GM19193 (cell line): Measurements from ENCODE around the gene EFHC1.

ENCODE experiments used
- POLR2A ChIP-seq: IDR thresholded peaks from 4 replicates; pipeline ENCODE4 v1.6.1; 2011; ENCODE audit not compliant: insufficient read depth, insufficient read length; ENCODE audit errors: extremely low read depth

EFHC1 gene

DNA sequence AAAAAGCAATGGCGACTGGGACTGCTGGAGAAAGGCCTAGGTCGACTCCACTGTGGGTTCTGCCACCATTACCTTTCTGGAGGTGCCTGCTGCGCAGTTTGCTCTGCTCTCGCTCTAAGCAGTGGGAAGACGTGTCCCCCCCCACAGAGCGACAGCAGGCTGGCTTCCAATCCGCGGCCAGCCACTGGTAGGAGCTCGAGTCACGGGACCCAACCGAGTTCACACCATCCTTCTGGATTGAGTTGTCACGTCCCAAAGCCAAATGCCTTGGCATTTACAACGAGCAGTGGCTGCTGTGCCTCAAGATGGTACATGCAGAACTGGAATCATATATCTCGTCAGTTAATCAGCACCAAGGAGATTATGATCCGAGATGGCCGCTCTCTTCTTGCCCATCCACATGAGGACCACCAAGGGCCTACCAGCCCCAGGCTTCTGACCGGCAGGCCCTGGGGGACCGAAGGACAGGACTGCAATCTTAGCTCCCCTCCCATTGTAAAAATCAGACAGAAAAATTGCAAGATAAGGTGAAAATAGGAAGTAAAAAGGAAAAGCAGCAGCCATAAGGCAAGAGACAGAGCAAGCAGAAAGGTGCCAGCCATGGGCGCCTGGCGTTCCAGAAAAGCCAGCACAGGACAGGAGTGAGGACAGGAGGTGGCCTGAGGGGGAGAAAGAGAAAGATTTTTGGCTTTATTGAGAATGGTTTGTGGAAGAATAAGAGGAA lies 82.3 kb downstream of the EFHC1 start:
- TF ChIP-seq POLR2A: no peak

GRCh38 chr6:52503323-52503747 lies 83.2 kb downstream of the EFHC1 start:
- no peak for TF ChIP-seq POLR2A

- no peak for TF ChIP-seq POLR2A
Observed at GRCh38 chr6:52503851-52504781, 84.0 kb downstream of the EFHC1 start.

GRCh38 chr6:52504782-52505136 lies 84.6 kb downstream of the EFHC1 start:
- no peak for TF ChIP-seq POLR2A

DNA sequence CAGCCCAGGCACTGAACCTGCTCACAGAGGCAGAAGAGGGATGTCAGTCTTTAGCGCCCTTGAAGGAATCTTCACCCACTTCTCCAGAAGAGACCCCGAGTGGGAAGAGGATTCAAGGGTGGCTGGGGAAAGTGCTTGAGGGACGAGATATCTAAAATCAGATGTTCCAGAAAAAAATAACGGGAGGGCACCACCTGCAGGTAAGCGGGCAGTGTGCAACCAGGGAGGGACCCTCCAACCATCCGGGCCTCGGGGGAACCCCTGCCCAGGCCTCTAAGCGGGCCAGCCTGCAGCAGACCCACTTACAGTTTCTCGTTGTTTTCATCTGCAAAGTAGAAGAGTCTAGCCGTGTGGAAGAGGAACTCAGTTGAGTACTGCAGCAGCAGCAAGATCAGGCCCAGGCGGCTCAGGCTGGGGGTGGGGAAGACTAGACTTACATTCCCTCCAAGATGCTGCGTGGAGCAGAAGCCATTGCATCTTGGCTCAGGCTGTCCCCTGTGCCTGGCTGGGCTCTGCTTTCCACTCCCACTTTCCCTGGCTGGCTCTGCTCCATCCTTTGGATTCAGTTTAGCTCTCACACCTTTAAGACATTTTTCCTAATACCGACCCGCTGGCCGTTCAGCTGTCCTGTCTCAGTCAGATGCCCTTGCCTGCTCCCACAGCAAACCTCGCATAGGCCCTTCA lies 85.7 kb downstream of the EFHC1 start:
- no peak for TF ChIP-seq POLR2A

GRCh38 chr6:52506476-52506875 lies 86.3 kb downstream of the EFHC1 start:
- no peak for TF ChIP-seq POLR2A

- no peak for TF ChIP-seq POLR2A
Observed at GRCh38 chr6:52507557-52508260, 87.6 kb downstream of the EFHC1 start.

GRCh38 chr6:52508261-52508739 lies 88.2 kb downstream of the EFHC1 start:
- no peak for TF ChIP-seq POLR2A

GRCh38 chr6:52509281-52510212 lies 89.4 kb downstream of the EFHC1 start:
- no peak for TF ChIP-seq POLR2A

- no peak for TF ChIP-seq POLR2A
Observed at GRCh38 chr6:52510213-52510562, 90.0 kb downstream of the EFHC1 start.

- no peak for TF ChIP-seq POLR2A
Observed at GRCh38 chr6:52511163-52511562, 91.0 kb downstream of the EFHC1 start.

GRCh38 chr6:52511572-52512151 lies 91.5 kb downstream of the EFHC1 start:
- TF ChIP-seq POLR2A: no peak

GRCh38 chr6:52512199-52512598 lies 92.1 kb downstream of the EFHC1 start:
- no peak for TF ChIP-seq POLR2A
